ENCODE data around the gene SEMA5A. TPM values are rescaled to one million over a fixed set of nuclear protein-coding genes. Genes with fewer than 3 reads are reported as not detected.
A peak's percentile ranks its signal among the peaks of the same experiment; 100 is the strongest.
"Not testable (repeated sequence)": the region's sequence is repeated elsewhere in the genome, so short reads cannot be mapped to it uniquely, and the experiment has no call there.

Gene SEMA5A
- total RNA-seq, 1 donor: under 0.01 TPM

GRCh38 chr5:9401786-9402472, 143.9 kb downstream of the SEMA5A start:
- no peak for DNase-seq (ENCODE audit: low read depth in 2 of 3, low spot score in 2 of 3)

- DNase-seq (ENCODE audit: low read depth in 2 of 3, low spot score in 2 of 3): not testable (repeated sequence)
These were observed 146.1 kb downstream of the SEMA5A start for GRCh38 chr5:9399783-9400182.

- DNase-seq (ENCODE audit: low read depth in 2 of 3, low spot score in 2 of 3): no peak
These were observed 146.8 kb downstream of the SEMA5A start for GRCh38 chr5:9399094-9399493.

DNA sequence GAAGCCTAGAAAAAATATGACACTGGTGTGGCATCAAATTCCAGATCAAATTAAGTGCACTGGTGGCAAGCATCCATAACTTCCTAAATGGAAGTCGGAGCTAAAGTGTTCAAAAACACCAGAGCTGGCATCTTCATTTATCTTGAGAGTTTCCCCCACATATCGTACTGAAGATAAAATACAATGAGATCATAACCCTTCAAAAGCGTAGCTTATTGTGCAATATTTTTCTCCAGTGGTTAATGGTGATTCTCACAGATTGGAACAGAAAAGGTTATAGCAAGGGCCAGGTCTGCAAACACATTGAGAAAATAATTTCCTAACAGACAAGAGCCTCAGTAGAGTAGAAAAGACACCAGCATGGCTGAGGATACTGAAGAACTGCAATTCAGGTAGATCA, 147.6 kb downstream of the SEMA5A start:
- no peak for DNase-seq (ENCODE audit: low read depth in 2 of 3, low spot score in 2 of 3)

GRCh38 chr5:9396285-9396770, 149.5 kb downstream of the SEMA5A start:
- no peak for DNase-seq (ENCODE audit: low read depth in 2 of 3, low spot score in 2 of 3)

GRCh38 chr5:9395706-9396105, 150.2 kb downstream of the SEMA5A start:
- no peak for DNase-seq (ENCODE audit: low read depth in 2 of 3, low spot score in 2 of 3)

DNA sequence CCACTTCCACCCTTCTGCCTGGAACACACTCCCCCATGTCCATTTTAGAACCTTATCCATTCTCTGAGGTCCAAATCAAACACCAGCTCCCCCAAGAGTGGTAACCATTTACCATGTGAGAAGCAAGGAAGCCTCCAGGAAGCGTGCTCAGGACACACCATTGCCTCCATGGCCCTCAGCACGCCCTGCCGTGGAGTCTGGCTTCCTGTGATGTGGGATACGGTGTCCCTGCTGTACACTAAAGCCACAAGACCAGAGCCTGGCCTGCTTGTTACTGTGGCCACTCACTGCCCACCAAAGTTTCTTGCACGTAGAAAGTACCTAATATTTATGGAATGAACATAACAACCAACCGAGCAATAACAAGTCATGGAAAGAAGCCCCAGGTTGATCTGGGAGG, 151.7 kb downstream of the SEMA5A start:
- DNase-seq (ENCODE audit: low read depth in 2 of 3, low spot score in 2 of 3): no peak

- no peak for DNase-seq (ENCODE audit: low read depth in 2 of 3, low spot score in 2 of 3)
These were observed 153.2 kb downstream of the SEMA5A start for GRCh38 chr5:9392625-9393024.

DNA sequence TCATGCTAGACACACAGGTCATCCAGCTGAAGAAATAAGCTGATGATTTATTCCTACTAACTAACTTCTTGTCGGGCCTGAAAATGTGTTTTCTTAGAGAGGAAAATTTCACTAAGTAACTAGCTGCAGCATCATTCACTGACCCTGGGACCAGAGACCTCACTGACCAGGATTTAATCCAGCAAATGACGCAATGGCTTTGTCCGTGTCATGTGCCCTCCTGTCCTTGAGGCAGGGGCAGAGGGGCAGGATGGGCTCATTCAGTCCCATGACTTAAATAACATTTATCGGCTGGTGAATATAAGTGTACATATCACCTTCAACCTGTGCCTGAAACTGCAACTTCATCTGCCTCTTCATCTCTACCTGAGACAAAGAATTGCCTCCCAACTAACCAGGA, 154.8 kb downstream of the SEMA5A start:
- DNase-seq (ENCODE audit: low read depth in 2 of 3, low spot score in 2 of 3): no peak

DNA sequence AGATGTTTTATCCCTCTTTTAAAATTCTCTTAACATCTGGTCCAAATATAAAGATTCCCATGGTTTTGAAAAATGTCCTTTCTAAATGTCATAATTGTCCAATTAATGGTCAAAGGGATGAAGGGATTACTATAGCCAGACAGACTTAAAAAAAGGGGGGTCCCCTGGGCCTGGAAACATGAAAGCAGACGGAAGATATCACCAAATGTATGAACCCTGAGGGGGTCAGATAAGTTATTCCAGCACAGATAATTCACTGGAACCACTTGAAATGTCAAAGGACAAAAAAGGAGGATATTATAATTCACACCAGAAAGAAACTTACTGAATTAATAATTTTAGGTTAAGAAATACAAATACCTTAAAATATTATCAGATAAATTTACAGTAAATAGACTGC, 155.8 kb downstream of the SEMA5A start:
- DNase-seq (ENCODE audit: low read depth in 2 of 3, low spot score in 2 of 3): no peak

GRCh38 chr5:9388941-9389674, 156.8 kb downstream of the SEMA5A start:
- DNase-seq (ENCODE audit: low read depth in 2 of 3, low spot score in 2 of 3): peak in 1 of 3 donors; percentile 66

DNA sequence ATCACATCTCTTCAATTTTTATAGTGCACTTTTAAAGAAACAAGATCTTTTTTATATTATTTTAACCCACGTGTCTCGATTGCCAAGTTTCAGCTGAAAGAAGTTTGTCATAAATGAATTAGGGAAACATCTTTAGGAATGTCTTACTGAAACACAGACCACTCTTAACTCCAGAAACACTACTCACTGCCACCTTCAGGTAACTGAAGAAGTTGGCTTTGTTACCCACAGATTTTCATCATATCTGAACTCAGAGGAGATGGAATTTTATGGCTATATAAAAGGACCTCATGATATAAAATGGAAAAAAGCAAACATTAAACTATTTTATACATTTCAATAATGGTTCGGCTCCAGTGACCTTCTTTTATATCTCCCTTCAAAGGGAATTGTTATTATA, 158.0 kb downstream of the SEMA5A start:
- DNase-seq (ENCODE audit: low read depth in 2 of 3, low spot score in 2 of 3): no peak

GRCh38 chr5:9386945-9387344, 158.9 kb downstream of the SEMA5A start:
- no peak for DNase-seq (ENCODE audit: low read depth in 2 of 3, low spot score in 2 of 3)

DNA sequence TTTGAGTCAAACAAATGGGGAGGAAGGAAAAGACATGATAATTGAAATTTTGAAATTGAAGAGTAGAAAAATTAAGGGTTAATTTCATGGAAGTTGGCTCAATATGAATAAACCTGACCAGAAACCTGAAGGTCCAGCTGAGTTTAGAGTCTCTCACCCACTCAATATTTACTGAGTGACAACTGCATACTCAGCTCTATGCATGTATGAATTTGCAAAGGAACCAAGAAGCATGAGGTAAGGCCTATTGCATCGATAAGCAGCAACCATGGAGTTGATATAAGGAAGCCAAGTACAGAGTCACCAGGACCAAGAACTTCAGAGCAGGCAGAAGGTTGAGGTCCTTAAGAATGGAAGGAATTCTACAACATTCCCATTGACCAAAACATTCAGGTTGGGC, 163.4 kb downstream of the SEMA5A start:
- DNase-seq (ENCODE audit: low read depth in 2 of 3, low spot score in 2 of 3): no peak

DNA sequence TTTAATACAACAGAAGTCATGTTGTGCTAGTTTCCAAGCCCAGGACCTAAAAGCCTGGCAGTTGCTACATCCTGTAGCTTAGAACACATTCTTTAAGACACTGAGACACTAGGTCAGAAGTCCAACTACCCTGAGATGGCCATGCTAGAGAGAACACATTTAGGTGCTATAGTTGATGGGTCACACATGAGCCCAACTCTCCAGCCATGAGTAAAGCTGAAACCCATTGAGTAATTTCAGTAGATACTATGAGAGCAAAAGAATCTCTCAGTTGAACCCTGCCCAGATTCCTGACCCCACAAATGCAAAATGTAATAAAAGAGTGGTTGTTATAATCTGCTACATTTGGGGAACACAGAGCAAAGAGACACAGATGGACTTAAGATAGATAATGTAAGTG, 164.4 kb downstream of the SEMA5A start:
- no peak for DNase-seq (ENCODE audit: low read depth in 2 of 3, low spot score in 2 of 3)

DNA sequence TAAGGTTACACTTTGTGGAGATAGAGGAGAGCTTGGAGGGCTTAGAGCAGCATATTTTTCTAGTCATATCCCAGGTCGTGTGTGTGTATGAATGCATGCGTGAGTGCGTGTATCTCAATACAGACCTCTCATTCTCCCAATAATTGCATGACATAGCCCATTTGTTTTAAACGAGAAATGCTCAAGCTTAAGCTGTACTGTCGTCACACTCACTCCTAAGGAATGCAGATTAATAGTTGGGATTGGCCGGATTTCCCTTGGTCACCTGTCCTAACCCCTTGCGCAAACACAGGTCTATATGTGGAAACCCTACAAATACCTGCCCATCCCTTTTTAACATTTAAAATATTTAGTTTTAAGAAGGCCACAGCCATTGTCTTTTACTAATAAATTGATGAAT, 165.8 kb downstream of the SEMA5A start:
- no peak for DNase-seq (ENCODE audit: low read depth in 2 of 3, low spot score in 2 of 3)

GRCh38 chr5:9376363-9377117, 169.3 kb downstream of the SEMA5A start:
- no peak for DNase-seq (ENCODE audit: low read depth in 2 of 3, low spot score in 2 of 3)

DNA sequence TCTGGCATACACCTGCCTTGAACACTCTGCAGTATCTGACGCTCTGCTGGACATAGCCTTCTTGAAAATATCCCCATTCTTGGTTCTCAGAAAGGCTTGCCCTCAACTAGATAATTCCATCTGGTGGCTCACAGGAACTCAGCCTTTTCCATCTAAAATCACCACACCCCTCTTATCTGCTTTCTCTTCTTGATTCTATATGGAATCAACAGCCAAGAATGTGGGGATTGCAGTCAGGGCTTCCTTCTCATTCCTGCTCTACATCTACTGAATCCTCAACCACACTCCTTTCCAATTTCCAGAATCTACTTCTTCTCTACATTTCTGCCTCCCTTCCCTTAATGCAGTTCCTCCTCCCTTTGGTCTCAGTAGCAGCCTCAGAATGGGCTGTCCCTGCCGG, 170.1 kb downstream of the SEMA5A start:
- no peak for DNase-seq (ENCODE audit: low read depth in 2 of 3, low spot score in 2 of 3)

DNA sequence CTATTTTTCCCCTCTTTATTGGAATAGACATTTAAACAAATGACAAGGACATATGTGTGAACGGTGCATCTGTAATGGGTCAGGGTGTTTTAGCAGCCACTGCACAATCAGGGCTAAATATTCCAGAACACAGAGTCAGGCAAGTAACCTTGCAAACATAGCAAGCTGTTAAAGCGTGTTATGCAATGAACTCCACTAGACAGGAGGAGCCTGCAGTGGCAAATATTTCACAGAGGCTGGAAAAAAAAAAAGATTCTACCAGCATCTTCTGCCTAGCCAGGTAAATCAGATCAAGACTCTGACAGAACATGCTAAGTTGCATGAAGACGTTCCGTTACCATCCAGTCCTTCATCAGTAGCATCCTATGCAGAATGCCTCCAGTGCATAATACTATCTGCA, 171.8 kb downstream of the SEMA5A start:
- DNase-seq (ENCODE audit: low read depth in 2 of 3, low spot score in 2 of 3): no peak

DNA sequence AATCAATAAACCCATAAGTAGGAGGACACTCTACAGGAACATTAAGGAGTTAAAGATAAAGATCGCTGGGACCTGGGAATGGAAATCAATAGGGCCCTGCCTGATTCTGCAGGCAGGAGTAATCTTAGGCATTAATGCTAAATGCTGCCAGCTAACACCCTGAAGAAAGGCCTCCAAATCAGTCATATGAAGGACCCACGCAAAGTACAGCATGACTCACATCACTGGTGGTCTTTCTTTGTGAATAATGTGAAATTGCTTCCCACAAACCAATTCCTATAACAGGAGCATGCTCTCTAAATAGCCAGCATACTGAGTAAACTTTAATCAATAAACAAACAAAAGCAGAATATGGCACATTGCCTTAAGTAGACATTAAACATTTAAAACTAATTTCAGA, 172.3 kb downstream of the SEMA5A start:
- DNase-seq (ENCODE audit: low read depth in 2 of 3, low spot score in 2 of 3): no peak

DNA sequence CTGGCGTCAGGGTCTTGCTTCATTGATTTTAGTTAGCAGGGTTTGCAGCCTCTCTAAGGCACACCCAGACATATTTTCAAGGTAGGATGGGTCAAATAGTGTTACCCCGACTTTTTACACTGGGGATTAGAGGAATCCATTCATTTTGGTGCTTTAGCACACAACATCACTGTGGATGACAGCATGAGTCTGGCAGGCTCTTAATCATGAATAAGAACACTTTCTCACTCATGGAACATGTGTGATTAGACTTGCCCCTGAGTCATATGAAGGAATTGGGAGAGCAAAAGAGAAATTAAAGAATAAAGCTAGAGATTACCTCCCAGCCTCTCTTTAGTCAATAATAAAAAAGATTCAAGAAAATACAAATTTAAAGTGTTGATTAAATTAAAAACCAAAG, 175.6 kb downstream of the SEMA5A start:
- DNase-seq (ENCODE audit: low read depth in 2 of 3, low spot score in 2 of 3): no peak

- no peak for DNase-seq (ENCODE audit: low read depth in 2 of 3, low spot score in 2 of 3)
These were observed 180.4 kb downstream of the SEMA5A start for GRCh38 chr5:9365512-9365911.
